VCaP (cell line): ENCODE measurements around the gene NHSL2.

ENCODE experiments used
- H3K27ac ChIP-seq: fragments of 450-650 bp; 2 replicates; pipeline ENCODE4 v1.5.1; 2017
- CTCF ChIP-seq: fragments of 450-650 bp; conservative IDR thresholded peaks from 2 replicates; pipeline ENCODE4 v1.5.1; 2017; ENCODE audit warnings: mild to moderate bottlenecking, moderate library complexity

Gene NHSL2

GRCh38 chrX:71991164-71991563 is 80.5 kb downstream of the NHSL2 start:
- no peak for TF ChIP-seq CTCF
- H3K27ac ChIP-seq: no peak overlapping the region

- H3K27ac ChIP-seq: no peak overlapping the region
- no peak for TF ChIP-seq CTCF
Observed at GRCh38 chrX:71992711-71993110, 82.1 kb downstream of the NHSL2 start.

- TF ChIP-seq CTCF: no peak
- no peak overlapping the region for H3K27ac ChIP-seq
Observed at GRCh38 chrX:71993371-71993770, 82.7 kb downstream of the NHSL2 start.

GRCh38 chrX:71994601-71995000 is 84.0 kb downstream of the NHSL2 start:
- H3K27ac ChIP-seq: no peak overlapping the region
- no peak for TF ChIP-seq CTCF

GRCh38 chrX:71995122-71995521 is 84.5 kb downstream of the NHSL2 start:
- TF ChIP-seq CTCF: no peak
- no peak overlapping the region for H3K27ac ChIP-seq

GRCh38 chrX:71996136-71996535 is 85.5 kb downstream of the NHSL2 start:
- TF ChIP-seq CTCF: no peak
- no peak overlapping the region for H3K27ac ChIP-seq

- H3K27ac ChIP-seq: no peak overlapping the region
- TF ChIP-seq CTCF: no peak
Observed at GRCh38 chrX:71996826-71997225, 86.2 kb downstream of the NHSL2 start.

GRCh38 chrX:71997320-71997719 is 86.7 kb downstream of the NHSL2 start:
- TF ChIP-seq CTCF: no peak
- no peak overlapping the region for H3K27ac ChIP-seq
